Measurements from ENCODE around the gene CLEC3A.
"Not testable (repeated sequence)": the region's sequence is repeated elsewhere in the genome, so short reads cannot be mapped to it uniquely, and the experiment has no call there.

Gene CLEC3A

GRCh38 chr16:78028018-78028417 lies 5.7 kb downstream of the CLEC3A start:
- no peak for DNase-seq (ENCODE audit: low read depth in 2 of 3, low spot score in 1 of 3)

- peak in 1 of 3 donors; percentile 4 for DNase-seq (ENCODE audit: low read depth in 2 of 3, low spot score in 1 of 3)
These were observed 12.2 kb downstream of the CLEC3A start for GRCh38 chr16:78034530-78034929.

GRCh38 chr16:78035012-78035411 lies 12.7 kb downstream of the CLEC3A start:
- no peak for DNase-seq (ENCODE audit: low read depth in 2 of 3, low spot score in 1 of 3)

GRCh38 chr16:78040396-78040795 lies 18.0 kb downstream of the CLEC3A start:
- no peak for DNase-seq (ENCODE audit: low read depth in 2 of 3, low spot score in 1 of 3)

- peak; percentile 5 to 19 (median 16) for DNase-seq (ENCODE audit: low read depth in 2 of 3, low spot score in 1 of 3)
These were observed 23.7 kb downstream of the CLEC3A start for GRCh38 chr16:78045865-78046581.

GRCh38 chr16:78048319-78048718 lies 26.0 kb downstream of the CLEC3A start:
- DNase-seq (ENCODE audit: low read depth in 2 of 3, low spot score in 1 of 3) = no peak

- DNase-seq (ENCODE audit: low read depth in 2 of 3, low spot score in 1 of 3) = no peak
These were observed 28.5 kb downstream of the CLEC3A start for GRCh38 chr16:78050734-78051400.

DNA sequence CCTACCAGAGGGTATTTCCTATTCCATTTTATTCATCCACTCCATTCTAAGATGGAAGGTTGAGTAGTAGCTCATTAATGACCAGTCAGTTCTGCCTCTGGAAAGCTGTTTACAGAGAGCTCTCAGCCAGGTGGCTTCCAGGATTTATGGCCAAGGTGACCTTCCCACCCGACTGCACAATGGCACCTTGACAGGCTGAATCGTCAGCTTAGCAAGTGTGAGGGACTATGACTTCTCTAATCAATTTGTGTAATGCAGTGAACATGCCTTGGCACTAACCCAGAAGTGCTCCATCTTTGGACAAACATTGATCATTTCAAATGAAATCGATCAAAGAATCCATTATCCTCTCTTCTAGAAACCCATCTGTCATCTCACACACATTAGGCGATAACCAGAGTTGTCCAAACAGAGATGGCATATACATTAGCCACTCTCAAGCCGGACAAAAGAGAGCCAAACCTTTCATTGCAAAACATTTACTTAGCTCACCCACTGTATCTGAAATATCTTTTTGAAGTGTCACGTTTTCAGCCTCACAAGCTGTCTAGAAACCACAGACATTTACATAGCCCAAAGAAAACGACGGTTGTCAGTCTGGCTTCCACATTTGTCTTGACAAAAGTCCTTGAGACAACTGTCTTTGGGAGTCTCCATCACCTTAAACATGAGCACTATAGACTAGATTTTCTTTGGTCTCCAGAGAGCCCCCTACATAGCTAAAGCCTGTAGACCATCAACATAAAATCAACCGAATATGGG lies 35.6 kb downstream of the CLEC3A start:
- no peak for DNase-seq (ENCODE audit: low read depth in 2 of 3, low spot score in 1 of 3)

- not testable (repeated sequence) for DNase-seq (ENCODE audit: low read depth in 2 of 3, low spot score in 1 of 3)
These were observed 37.5 kb downstream of the CLEC3A start for GRCh38 chr16:78059806-78060205.

GRCh38 chr16:78060295-78060694 lies 37.9 kb downstream of the CLEC3A start:
- DNase-seq (ENCODE audit: low read depth in 2 of 3, low spot score in 1 of 3) = no peak

DNA sequence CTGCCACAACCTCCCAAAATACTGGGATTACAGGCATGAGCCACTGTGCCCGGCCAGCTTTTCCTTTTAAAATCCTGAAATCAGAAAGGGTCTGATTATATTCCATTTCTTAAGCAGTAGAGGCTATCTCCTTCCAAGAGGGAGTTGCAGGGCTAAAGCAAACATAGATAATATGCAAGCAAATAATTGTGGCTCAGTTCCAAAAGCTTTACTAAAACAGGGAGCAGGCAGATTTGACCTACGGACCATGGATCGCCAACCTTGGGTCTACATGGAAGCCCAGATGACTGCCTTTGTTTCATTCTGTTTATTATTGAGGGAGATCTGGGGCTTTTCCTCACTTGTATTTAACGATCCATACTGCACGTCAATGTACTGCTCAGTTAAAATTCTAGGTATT lies 38.5 kb downstream of the CLEC3A start:
- DNase-seq (ENCODE audit: low read depth in 2 of 3, low spot score in 1 of 3) = no peak

DNA sequence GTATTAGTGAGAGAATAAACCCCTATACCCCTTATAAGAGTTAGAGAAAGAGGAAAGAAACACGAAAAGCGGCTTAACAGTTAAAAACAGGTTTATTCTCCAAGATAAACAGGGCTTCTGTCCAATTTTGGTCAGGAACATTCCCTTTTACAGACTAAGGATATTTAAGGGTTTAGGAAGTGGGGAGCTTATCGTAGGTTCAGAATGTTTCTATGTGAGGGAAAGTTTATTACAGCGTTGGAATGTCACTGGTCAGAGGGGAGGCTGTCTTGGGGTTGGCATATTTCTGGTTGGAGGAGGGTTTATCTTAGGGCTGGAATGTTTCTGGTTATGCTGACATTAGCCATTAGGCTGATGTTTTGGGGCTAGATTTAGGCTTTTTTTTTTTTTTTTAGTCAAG lies 43.0 kb downstream of the CLEC3A start:
- no peak for DNase-seq (ENCODE audit: low read depth in 2 of 3, low spot score in 1 of 3)

DNA sequence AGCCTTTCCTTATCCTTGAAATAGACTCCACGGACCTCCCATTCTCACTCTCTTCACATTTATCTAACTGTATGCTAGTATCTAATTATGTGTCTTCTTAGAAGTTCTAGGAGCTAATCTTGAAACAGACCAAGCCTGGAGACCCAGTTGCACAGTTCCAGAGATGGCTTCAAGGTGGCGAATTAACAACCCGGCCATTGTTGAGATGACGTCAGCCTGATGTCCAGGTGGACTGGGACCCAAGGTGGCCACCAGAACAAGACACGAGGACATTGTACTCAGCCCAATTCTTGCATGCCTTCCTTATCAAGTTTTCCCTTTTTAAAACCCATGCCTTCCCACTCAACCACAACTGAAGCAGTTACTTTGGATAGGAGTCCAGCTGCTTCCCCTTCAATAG lies 47.6 kb downstream of the CLEC3A start:
- no peak for DNase-seq (ENCODE audit: low read depth in 2 of 3, low spot score in 1 of 3)

- no peak for DNase-seq (ENCODE audit: low read depth in 2 of 3, low spot score in 1 of 3)
These were observed 49.9 kb downstream of the CLEC3A start for GRCh38 chr16:78072275-78072674.

GRCh38 chr16:78075800-78076199 lies 53.5 kb downstream of the CLEC3A start:
- DNase-seq (ENCODE audit: low read depth in 2 of 3, low spot score in 1 of 3) = no peak

DNA sequence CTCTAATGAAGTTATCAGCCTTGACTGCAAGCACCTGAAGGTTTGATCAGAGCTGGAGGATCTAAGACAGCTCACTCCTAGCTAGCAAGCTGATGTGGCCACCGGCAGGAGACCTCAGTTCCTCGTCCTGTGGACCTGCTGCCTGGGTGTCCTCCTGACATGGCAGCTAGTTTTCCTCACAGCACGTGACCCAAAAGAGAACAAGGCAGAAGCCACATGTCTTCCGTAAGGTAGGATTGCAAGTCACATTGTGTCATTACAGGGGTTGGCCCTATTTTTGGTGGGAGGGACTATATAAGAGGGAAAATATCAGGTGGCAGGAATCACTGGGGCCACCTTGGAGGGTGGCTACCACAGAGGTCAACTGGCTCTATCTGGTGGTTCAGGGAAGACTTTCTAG lies 59.0 kb downstream of the CLEC3A start:
- no peak for DNase-seq (ENCODE audit: low read depth in 2 of 3, low spot score in 1 of 3)

Measured in stimulated activated CD4-positive, alpha-beta T cell treated with anti-CD3 and anti-CD28 coated beads, Interleukin-12 subunit alpha, Interleukin-12 subunit beta, amount 100 ng/mL, for 48 hours (primary cell).